ENCODE data around the gene PRG3.

GRCh38 chr11:57359896-57360690 lies 20.9 kb downstream of the PRG3 start:
- TF ChIP-seq POLR2A (IDR thresholded peaks at IDR 0.05) (no peak), CTCF (IDR thresholded peaks at IDR 0.05) (no peak)
